KMS-11 (cell line): Measurements from ENCODE around the gene EGLN2.
"Not testable (repeated sequence)": the region's sequence is repeated elsewhere in the genome, so short reads cannot be mapped to it uniquely, and the experiment has no call there.

Experiments used
- H2AFZ ChIP-seq: fragments of 200-600 bp; sonication (generic); 2 replicates; pipeline ENCODE4 v1.6.1; 2016; ENCODE audit warnings: antibody characterized with exemption, mixed run types, low read depth
- H3K27ac ChIP-seq: fragments of 200-600 bp; sonication (generic); 2 replicates; pipeline ENCODE4 v1.6.1; 2016; ENCODE audit warnings: mild to moderate bottlenecking, mixed run types
- H3K27me3 ChIP-seq: fragments of 200-600 bp; sonication (generic); 2 replicates; pipeline ENCODE4 v1.6.1; 2017; ENCODE audit warnings: mild to moderate bottlenecking, low read depth, mixed run types, moderate library complexity; ENCODE audit not compliant: insufficient read depth
- H3K36me3 ChIP-seq: fragments of 200-600 bp; sonication (generic); 2 replicates; pipeline ENCODE4 v1.6.1; 2017; ENCODE audit warnings: mild to moderate bottlenecking, mixed run types; ENCODE audit not compliant: insufficient read depth
- H3K4me1 ChIP-seq: fragments of 200-600 bp; sonication (generic); 2 replicates; pipeline ENCODE4 v1.6.1; 2016; ENCODE audit warnings: mild to moderate bottlenecking, low read depth, mixed run types; ENCODE audit not compliant: poor library complexity, severe bottlenecking
- H3K4me2 ChIP-seq: fragments of 200-600 bp; sonication (generic); 2 replicates; pipeline ENCODE4 v1.7.0; 2016; ENCODE audit warnings: mild to moderate bottlenecking, mixed run types
- H3K4me3 ChIP-seq: fragments of 200-600 bp; sonication (generic); IDR thresholded peaks from 2 replicates; pipeline ENCODE4 v1.6.1; 2017; ENCODE audit warnings: low read depth, low read length, mixed read lengths; ENCODE audit not compliant: insufficient read depth
- H3K79me2 ChIP-seq: fragments of 200-600 bp; sonication (generic); 2 replicates; pipeline ENCODE4 v1.6.1; 2016; ENCODE audit warnings: low read depth, mixed run types; ENCODE audit not compliant: insufficient read depth
- H3K9ac ChIP-seq: fragments of 200-600 bp; sonication (generic); 2 replicates; pipeline ENCODE4 v1.6.1; 2016; ENCODE audit warnings: mild to moderate bottlenecking, mixed run types
- H4K20me1 ChIP-seq: fragments of 200-600 bp; sonication (generic); 2 replicates; pipeline ENCODE4 v1.6.1; 2016; ENCODE audit warnings: mild to moderate bottlenecking, mixed run types; ENCODE audit not compliant: insufficient read depth
- TF ChIP-seq, protein P1 (sequence below): fragments of 200-600 bp; sonication (generic); conservative IDR thresholded peaks from 2 replicates; pipeline ENCODE4 v1.6.1; 2017; ENCODE audit warnings: low read depth, mild to moderate bottlenecking, antibody characterized with exemption, low read length, moderate library complexity, mixed read lengths

The EGLN2 gene

DNA sequence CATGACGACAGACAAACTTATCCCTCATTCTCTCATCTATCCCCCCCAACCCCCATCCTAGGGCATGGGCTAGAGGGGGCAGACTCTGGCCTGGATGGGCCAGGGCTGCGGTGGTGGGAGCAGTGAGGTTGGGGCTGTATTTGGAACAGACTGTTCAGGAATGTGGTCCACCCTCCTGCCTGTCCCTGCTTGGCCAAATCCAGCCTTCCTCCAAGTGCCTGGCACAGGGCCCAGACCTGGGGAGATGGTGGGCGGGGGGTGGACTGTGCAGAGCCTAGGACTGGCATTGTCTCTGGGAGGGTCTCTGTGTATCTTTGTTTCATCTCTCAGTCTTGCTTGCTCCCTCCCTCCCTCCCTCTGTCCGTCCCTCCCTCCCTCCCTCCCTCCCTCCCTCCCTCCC lies 14.2 kb downstream of the EGLN2 start:
- H2AFZ ChIP-seq = no peak overlapping the region
- H4K20me1 ChIP-seq = no peaks in the 10 kb centered on the region
- TF ChIP-seq, protein P1, sequence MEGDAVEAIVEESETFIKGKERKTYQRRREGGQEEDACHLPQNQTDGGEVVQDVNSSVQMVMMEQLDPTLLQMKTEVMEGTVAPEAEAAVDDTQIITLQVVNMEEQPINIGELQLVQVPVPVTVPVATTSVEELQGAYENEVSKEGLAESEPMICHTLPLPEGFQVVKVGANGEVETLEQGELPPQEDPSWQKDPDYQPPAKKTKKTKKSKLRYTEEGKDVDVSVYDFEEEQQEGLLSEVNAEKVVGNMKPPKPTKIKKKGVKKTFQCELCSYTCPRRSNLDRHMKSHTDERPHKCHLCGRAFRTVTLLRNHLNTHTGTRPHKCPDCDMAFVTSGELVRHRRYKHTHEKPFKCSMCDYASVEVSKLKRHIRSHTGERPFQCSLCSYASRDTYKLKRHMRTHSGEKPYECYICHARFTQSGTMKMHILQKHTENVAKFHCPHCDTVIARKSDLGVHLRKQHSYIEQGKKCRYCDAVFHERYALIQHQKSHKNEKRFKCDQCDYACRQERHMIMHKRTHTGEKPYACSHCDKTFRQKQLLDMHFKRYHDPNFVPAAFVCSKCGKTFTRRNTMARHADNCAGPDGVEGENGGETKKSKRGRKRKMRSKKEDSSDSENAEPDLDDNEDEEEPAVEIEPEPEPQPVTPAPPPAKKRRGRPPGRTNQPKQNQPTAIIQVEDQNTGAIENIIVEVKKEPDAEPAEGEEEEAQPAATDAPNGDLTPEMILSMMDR = no peak
- H3K79me2 ChIP-seq = no peaks in the 10 kb centered on the region
- no peak overlapping the region for H3K27ac ChIP-seq
- H3K27me3 ChIP-seq = peaks cover 6% of the 10 kb centered on the region; the same call in 1 of the 2 replicates
- H3K36me3 ChIP-seq = no peaks in the 10 kb centered on the region
- H3K4me3 ChIP-seq = no peak overlapping the region
- H3K9ac ChIP-seq = no peak overlapping the region
- H3K4me2 ChIP-seq = no peak overlapping the region
- H3K4me1 ChIP-seq = peaks cover 12% of the 10 kb centered on the region

GRCh38 chr19:40815223-40815622 lies 16.2 kb downstream of the EGLN2 start:
- no peaks in the 10 kb centered on the region for H3K79me2 ChIP-seq
- TF ChIP-seq, protein P1 = no peak

DNA sequence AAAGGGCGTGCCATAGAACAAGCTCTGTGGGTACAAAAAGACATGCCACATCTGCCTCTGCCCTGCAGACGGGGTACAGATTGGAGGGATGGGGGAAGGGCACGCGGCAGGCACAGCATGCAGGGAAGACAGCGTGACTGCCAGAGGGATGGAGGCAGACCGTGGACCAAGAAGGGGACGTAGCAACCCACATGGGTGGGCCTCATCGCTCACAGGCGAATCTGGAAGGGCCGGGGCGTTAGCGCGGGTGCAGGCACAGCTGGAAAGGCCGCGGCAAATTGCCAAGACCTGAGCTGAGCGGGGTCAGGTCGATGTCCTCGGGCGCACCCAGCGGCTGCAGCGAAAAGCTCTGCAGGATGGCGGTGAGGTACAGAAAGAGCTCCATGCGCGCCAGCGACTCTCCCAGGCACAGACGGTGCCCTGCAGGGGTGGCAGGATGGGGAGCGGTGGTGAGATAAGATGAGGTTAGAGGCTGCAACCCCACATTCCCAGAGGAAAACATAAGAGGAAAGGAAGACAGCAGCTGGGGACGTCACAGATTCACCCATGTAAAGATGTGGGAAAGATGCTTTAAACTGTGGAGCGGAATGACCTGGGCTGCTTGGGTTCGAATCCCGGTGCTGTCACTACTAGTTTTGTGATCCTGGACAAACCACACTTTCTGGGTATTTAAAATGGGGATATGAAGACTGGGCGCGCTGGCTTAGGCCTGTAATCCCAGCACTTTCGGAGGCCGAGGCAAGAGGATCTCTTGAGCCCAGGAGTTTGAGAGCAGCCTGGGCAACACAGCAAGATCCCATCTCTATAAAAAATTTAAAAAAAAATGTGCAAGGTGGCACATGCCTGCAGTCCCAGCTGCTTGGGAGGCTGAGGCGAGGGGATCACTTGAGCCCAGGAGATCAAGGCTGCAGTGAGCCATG lies 19.7 kb downstream of the EGLN2 start:
- H3K9ac ChIP-seq, H4K20me1 ChIP-seq, H3K27me3 ChIP-seq, H3K36me3 ChIP-seq, H3K27ac ChIP-seq, H3K79me2 ChIP-seq, H3K4me3 ChIP-seq: not testable (repeated sequence)
- Histone ChIP-seq H3K4me1 (peaks cover 18% of the 10 kb centered on the region), H2AFZ (peak overlapping the region; percentile 85), H3K4me2 (peak overlapping the region; percentile 92)
- TF ChIP-seq, protein P1 = peak; percentile 41; the same call in 1 of the 2 replicates

More at GRCh38 chr19:40815223-40815622, 16.2 kb downstream of the EGLN2 start:
- Histone ChIP-seq H3K4me3 (no peak overlapping the region), H4K20me1 (no peaks in the 10 kb centered on the region), H2AFZ (no peak overlapping the region), H3K27ac (no peak overlapping the region), H3K9ac (no peak overlapping the region), H3K4me1 (peaks cover 24% of the 10 kb centered on the region), H3K27me3 (peaks cover 6% of the 10 kb centered on the region; the same call in 1 of the 2 replicates), H3K36me3 (no peaks in the 10 kb centered on the region), H3K4me2 (no peak overlapping the region)

- not testable (repeated sequence) for H3K27me3 ChIP-seq, H3K36me3 ChIP-seq, H3K9ac ChIP-seq, H3K79me2 ChIP-seq, H3K4me3 ChIP-seq, H4K20me1 ChIP-seq, H3K27ac ChIP-seq, H2AFZ ChIP-seq
- H3K4me1 ChIP-seq = peaks cover 18% of the 10 kb centered on the region
- H3K4me2 ChIP-seq = peak overlapping the region; percentile 39; the same call in 1 of the 2 replicates
- TF ChIP-seq, protein P1 = peak; percentile 89
Measured at GRCh38 chr19:40819479-40820234, 20.7 kb downstream of the EGLN2 start.
